ENCODE results near the gene DLX2. TPM values are rescaled to one million over a fixed set of nuclear protein-coding genes. Genes with fewer than 3 reads are reported as not detected.
"Not testable (repeated sequence)": the region's sequence is repeated elsewhere in the genome, so short reads cannot be mapped to it uniquely, and the experiment has no call there.

Gene DLX2
- total RNA-seq, 2 experiments from 2014 or later = not detected

DNA sequence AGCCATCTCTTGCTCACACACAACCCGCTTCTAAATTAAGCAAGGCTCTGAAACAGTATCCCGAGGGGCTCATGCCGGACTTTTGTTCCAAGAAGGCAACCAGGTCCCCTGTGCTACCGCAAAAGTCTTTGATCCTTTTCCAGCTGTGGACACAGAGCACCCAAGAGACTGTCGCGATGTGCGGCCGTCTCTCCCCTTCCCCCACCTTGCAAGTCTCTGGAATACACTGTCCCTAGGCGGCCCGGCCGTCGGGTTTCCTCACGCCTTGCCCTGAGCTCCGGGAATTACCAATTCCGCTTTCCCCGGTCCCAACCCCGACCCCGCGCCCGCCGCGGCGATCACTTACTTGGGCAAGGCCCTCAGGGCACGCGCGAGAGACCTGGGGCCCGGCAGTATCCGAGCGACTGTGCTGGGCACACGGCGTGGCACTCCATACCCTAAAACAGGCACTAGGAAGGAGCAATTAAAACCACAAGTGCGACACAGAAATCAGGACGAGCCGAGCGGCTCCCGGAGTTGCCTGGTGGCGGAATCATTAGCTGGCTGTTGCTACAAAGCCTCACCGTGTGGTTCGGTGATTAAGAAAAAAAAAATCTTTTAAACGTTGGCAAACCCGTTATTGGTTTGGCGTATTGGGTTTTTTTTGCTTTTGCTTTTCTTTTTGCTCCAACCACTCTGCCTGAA, 19.6 kb downstream of the DLX2 start:
- Mint-ChIP-seq H3K27ac (no peak overlapping the region), H3K4me1 (peaks cover 42% of the 10 kb centered on the region), H3K4me3 (peak overlapping the region; percentile 4), H3K27me3 (peaks cover 97% of the 10 kb centered on the region), H3K9me3 (peaks cover 5% of the 10 kb centered on the region), H3K36me3 (peaks cover 10% of the 10 kb centered on the region)
- DNase-seq = no peak

- Mint-ChIP-seq H3K4me3 (no peak overlapping the region), H3K27me3 (peaks cover 89% of the 10 kb centered on the region), H3K27ac (no peak overlapping the region), H3K9me3 (peaks cover 5% of the 10 kb centered on the region), H3K36me3 (peaks cover 10% of the 10 kb centered on the region), H3K4me1 (peaks cover 35% of the 10 kb centered on the region)
- DNase-seq = no peak
Observed at GRCh38 chr2:172082105-172082943, 20.4 kb downstream of the DLX2 start.

DNA sequence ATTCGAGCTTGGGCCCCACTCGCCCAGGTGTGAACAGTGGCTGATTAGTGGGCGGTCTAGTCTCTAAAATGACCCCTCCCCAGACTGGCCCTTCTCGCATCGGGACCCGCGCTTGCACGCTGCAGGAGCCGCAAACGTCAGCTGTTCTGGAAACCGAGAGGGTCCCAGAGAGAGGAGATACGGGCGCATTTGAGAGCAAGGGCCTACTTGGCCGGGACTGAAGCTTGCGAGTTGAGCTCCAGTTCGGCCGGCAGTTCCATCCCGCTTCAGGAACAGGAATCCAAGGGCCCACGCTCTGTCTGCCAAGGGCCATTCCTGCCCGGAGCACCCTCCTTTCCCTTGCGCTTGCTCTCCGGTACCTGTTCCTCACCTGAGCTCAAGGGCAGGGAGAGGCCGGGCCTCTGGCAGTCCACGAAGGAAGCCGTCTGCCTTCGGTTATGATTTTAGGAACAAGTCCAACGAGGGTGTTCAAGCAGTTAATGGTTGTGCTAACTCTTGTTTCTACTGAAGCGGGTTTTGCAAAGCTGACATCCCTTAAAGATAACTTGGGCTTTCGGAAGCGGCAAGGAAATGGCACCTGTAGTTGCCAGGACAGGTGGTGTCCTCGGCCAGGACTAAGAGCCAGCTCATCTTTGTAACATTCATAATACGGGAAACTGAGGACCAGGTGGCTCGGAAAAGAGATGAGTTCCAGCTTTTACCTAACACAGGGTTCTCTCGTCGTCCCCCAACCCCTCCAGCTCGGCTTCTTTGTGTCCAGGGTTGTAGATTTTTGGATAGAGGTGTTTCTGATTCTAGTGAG, 21.3 kb downstream of the DLX2 start:
- peaks cover 10% of the 10 kb centered on the region for H3K36me3 Mint-ChIP-seq
- H3K27me3 Mint-ChIP-seq = peaks cover 81% of the 10 kb centered on the region
- H3K4me3 Mint-ChIP-seq = no peak overlapping the region
- no peak overlapping the region for H3K27ac Mint-ChIP-seq
- H3K9me3 Mint-ChIP-seq = peaks cover 5% of the 10 kb centered on the region
- DNase-seq = no peak
- peaks cover 26% of the 10 kb centered on the region for H3K4me1 Mint-ChIP-seq

GRCh38 chr2:172080641-172081220, 22.0 kb downstream of the DLX2 start:
- no peak for DNase-seq
- Mint-ChIP-seq H3K27ac (no peak overlapping the region), H3K9me3 (peaks cover 5% of the 10 kb centered on the region), H3K4me1 (peaks cover 21% of the 10 kb centered on the region), H3K4me3 (no peak overlapping the region), H3K27me3 (peaks cover 80% of the 10 kb centered on the region), H3K36me3 (peaks cover 10% of the 10 kb centered on the region)

GRCh38 chr2:172079838-172080640, 22.7 kb downstream of the DLX2 start:
- peaks cover 8% of the 10 kb centered on the region for H3K36me3 Mint-ChIP-seq
- H3K27ac Mint-ChIP-seq = no peak overlapping the region
- H3K9me3 Mint-ChIP-seq = peaks cover 5% of the 10 kb centered on the region
- peaks cover 74% of the 10 kb centered on the region for H3K27me3 Mint-ChIP-seq
- H3K4me3 Mint-ChIP-seq = no peak overlapping the region
- H3K4me1 Mint-ChIP-seq = peaks cover 15% of the 10 kb centered on the region
- no peak for DNase-seq

- Mint-ChIP-seq H3K27ac (no peak overlapping the region), H3K4me3 (no peak overlapping the region), H3K4me1 (peaks cover 14% of the 10 kb centered on the region), H3K9me3 (peaks cover 5% of the 10 kb centered on the region), H3K27me3 (peaks cover 68% of the 10 kb centered on the region), H3K36me3 (peaks cover 8% of the 10 kb centered on the region)
- DNase-seq = no peak
Observed at GRCh38 chr2:172079416-172079815, 23.3 kb downstream of the DLX2 start.

DNA sequence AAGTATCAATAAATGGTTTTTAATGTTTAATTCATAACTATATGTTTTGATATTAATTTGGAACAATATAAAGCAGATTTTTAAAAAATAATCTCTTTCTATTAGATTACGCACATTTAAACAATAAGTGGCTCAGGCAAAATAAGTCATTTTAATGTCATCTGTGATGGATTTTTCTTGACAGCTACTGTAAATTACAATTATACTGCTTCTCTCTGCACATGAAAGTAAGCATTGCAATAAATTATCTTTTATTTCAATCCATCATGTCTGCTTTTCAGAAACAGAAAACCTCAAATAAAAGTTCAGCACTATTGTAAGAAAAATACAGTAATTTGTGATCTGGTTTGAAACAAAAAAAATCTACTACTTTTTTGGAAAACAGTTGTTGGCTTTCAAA, 28.4 kb downstream of the DLX2 start:
- Mint-ChIP-seq H3K27me3 (peaks cover 21% of the 10 kb centered on the region), H3K9me3 (no peaks in the 10 kb centered on the region), H3K4me1 (no peaks in the 10 kb centered on the region), H3K27ac (no peak overlapping the region), H3K36me3 (peaks cover 9% of the 10 kb centered on the region), H3K4me3 (no peak overlapping the region)
- DNase-seq = no peak

- Mint-ChIP-seq H3K36me3 (peaks cover 10% of the 10 kb centered on the region), H3K27me3 (peaks cover 13% of the 10 kb centered on the region), H3K4me3 (no peak overlapping the region), H3K4me1 (no peaks in the 10 kb centered on the region), H3K9me3 (no peaks in the 10 kb centered on the region), H3K27ac (no peak overlapping the region)
- no peak for DNase-seq
Observed at GRCh38 chr2:172073518-172073917, 29.2 kb downstream of the DLX2 start.

DNA sequence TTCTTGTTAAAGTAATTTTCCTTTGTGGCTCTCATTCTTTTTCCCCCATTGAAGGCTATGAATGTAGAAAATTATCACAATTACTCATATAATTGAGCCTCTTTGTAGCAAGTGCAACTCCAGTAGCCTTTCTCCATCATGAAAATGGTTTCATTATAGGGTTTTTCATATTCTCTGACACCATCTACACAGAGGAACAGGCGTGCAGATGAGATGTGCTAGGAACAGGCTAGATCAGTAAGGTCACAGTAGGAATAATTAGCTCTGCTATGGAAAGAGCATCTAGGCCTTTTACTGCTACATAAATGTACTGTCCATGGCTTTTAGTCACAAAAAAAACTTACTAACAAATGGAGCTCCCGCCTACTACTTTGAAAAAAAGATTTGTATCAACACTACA, 30.0 kb downstream of the DLX2 start:
- peaks cover 12% of the 10 kb centered on the region for H3K27me3 Mint-ChIP-seq
- no peak overlapping the region for H3K4me3 Mint-ChIP-seq
- H3K4me1 Mint-ChIP-seq = no peaks in the 10 kb centered on the region
- DNase-seq = no peak
- H3K36me3 Mint-ChIP-seq = peaks cover 10% of the 10 kb centered on the region
- H3K27ac Mint-ChIP-seq = no peak overlapping the region
- no peaks in the 10 kb centered on the region for H3K9me3 Mint-ChIP-seq

- peaks cover 10% of the 10 kb centered on the region for H3K36me3 Mint-ChIP-seq
- peaks cover 12% of the 10 kb centered on the region for H3K27me3 Mint-ChIP-seq
- H3K27ac Mint-ChIP-seq = no peak overlapping the region
- no peak for DNase-seq
- no peaks in the 10 kb centered on the region for H3K9me3 Mint-ChIP-seq
- no peak overlapping the region for H3K4me3 Mint-ChIP-seq
- H3K4me1 Mint-ChIP-seq = no peaks in the 10 kb centered on the region
Observed at GRCh38 chr2:172072303-172072702, 30.4 kb downstream of the DLX2 start.

- Mint-ChIP-seq H3K27me3 (peaks cover 8% of the 10 kb centered on the region), H3K4me1 (no peaks in the 10 kb centered on the region), H3K4me3 (no peak overlapping the region), H3K27ac (no peak overlapping the region), H3K36me3 (peaks cover 10% of the 10 kb centered on the region), H3K9me3 (no peaks in the 10 kb centered on the region)
- DNase-seq = no peak
Observed at GRCh38 chr2:172070936-172071335, 31.8 kb downstream of the DLX2 start.

- not testable (repeated sequence) for H3K4me1 Mint-ChIP-seq, H3K4me3 Mint-ChIP-seq, H3K27me3 Mint-ChIP-seq, DNase-seq, H3K9me3 Mint-ChIP-seq, H3K27ac Mint-ChIP-seq
- peaks cover 19% of the 10 kb centered on the region for H3K36me3 Mint-ChIP-seq
Observed at GRCh38 chr2:172067905-172068304, 34.8 kb downstream of the DLX2 start.

DNA sequence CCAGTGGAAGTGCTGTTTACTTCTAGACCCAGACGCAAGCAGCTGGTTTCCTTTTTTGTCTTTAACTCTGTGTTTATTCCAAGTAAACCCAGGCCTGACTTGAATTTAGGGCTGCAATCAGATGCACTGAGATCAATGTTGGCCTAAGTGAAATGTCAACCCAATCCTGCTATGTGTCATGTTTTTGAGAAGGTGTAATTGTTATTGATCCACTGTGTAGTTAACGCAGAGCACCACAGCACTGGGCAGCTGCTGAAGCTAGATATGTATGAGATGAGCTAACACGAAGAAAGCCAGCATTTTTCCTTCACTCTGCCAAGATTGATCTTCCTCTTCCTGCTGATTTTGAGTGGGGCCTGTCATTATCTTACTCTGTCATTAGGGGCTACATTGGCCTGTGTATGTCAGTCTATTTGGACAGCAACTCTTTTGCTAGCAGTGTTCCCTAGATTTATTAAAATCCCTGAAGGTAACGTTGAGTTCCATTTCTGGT, 36.3 kb downstream of the DLX2 start:
- Mint-ChIP-seq H3K27ac (no peak overlapping the region), H3K4me1 (no peaks in the 10 kb centered on the region), H3K4me3 (no peak overlapping the region), H3K9me3 (no peaks in the 10 kb centered on the region), H3K27me3 (no peaks in the 10 kb centered on the region), H3K36me3 (peaks cover 17% of the 10 kb centered on the region)
- no peak for DNase-seq

- Mint-ChIP-seq H3K27me3 (no peaks in the 10 kb centered on the region), H3K4me3 (no peak overlapping the region), H3K4me1 (no peaks in the 10 kb centered on the region), H3K36me3 (peaks cover 17% of the 10 kb centered on the region), H3K27ac (no peak overlapping the region), H3K9me3 (no peaks in the 10 kb centered on the region)
- DNase-seq = no peak
Observed at GRCh38 chr2:172065111-172065510, 37.6 kb downstream of the DLX2 start.

Data from activated naive CD8-positive, alpha-beta T cell treated with anti-CD3 and anti-CD28 coated beads for 36 hours (primary cell).